ENCODE data around the gene PARL.
"Not testable (repeated sequence)": the region's sequence is repeated elsewhere in the genome, so short reads cannot be mapped to it uniquely, and the experiment has no call there.

PARL gene

DNA sequence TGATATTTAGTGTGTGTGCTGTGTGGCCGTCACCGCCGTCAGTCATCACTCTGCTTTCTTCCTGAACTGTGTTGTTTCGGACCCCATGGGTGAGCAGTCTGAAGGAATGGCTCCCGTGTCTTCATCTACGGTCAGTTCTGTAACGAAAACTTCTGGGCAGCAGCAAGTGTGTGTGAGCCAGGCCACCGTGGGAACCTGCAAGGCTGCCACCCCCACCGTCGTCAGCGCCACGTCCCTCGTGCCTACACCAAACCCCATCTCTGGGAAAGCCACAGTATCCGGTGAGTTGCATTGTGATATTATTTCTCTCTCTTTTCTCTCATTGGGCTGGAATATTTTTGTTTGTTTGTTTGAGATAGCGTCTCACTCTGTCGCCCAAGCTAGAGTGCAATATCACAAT is 94.0 kb downstream of the PARL start:
- no peak for DNase-seq (ENCODE audit: low read depth, low spot score)

DNA sequence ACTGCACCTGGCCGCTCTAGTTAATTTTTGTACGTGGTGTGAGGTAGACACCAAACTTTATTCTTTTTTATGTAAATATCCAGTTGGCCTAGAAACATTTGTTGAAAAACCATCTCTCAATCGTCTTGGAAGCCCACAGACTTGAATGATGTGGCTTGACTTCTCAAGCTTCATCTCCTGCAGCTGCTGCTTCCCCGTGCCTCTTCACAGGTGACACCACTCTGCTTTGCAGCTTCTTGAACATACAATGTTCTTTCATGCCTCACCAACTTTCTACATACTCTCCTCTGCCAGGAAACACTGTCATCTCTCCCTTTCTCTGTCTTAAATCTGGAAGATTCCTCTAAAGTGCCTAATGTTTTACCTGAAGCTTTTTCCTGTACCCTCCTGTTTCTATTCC is 94.9 kb downstream of the PARL start:
- DNase-seq (ENCODE audit: low read depth, low spot score): no peak

DNA sequence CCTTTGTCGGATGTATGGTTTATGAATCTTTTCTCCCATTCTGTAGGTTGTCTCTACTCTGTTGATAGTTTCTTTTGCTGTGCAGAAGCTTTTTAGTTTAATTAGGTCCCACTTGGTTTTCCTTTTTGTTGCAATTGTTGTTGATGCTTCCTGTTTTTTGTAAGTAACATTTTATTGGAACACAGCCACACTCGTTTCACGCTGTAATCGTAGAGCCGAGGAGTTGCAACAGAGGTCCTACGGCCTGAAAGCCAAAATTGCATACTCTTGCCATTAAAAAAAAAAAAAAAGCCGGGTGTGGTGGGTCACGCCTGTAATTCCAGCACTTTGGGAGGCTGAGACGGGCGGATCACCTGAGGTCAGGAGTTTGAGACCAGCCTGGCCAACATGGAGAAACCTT is 100.2 kb downstream of the PARL start:
- DNase-seq (ENCODE audit: low read depth, low spot score): not testable (repeated sequence)

DNA sequence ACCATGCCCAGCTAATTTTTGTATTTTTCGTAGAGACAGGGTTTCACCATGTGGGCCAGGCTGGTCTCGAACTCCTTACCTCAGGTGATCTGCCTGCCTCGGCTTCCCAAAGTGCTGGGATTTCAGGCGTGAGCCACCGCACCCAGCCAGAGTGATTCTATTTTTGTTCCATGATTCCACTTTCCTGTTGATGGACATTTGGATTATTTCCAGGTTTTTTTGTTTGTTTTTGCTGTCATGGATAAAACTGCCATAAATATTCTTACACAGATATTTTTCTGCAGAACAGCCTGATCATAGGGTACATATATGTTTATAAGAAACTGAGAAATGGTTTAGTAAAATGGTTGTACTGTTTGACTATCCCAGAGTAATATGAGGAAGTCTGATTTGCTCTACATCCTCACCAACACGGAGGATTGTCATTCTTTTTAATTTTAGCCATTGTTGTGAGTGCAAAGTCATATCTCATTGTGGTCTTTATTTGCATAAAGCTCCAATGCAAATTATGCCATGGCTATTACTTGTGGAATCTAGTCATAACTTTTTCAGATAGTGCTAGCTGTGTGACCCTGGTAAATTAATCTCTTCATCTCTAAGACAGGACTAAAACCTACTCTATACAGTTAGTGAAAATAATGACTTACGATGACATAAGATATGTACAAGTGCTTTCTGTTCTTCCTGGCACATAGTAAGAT is 102.0 kb downstream of the PARL start:
- no peak for DNase-seq (ENCODE audit: low read depth, low spot score)

DNA sequence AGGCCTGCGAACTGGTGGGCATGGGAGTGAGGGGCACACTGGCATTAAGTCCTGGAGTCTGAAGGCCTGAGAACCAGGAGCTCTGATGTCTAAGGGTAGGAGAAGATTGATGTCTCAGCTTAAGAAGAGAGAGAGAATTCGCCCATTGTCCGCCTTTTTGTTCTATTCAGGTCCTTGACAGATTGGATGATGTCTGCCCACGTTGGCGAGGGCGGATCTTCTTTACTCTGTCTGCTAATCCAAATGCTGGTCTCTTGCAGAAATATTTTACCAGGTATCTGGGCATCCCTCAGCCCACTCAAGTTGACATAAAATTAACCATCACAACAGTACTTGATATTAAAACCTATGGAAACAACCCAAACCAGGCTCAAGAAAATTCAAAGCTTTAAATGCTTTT is 103.4 kb downstream of the PARL start:
- no peak for DNase-seq (ENCODE audit: low read depth, low spot score)

DNA sequence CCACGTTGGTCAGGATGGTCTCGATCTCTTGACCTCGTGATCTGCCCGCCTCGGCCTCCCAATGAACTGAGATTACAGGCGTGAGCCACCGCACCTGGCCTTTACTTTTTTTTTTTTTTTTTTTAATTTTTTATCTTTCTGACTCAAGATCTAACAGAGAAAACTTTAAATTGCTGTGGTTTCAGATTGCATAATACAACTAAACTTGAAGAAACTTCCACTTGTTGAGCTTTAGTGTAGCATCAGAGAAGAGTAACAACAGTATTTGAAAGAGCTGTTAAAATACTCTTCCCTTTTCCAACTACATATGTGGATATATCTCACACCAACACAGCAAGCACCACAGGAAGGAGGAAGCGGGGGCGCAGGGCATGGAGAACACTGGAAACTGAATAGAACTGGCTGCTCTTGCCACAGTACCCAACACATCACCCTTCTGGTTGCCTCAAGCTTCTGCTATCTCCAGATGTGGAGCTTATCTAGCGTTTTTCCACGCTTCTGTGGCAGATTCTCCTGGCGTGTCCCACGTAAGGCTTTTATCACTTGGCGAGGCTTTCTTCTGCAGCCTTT is 104.7 kb downstream of the PARL start:
- no peak for DNase-seq (ENCODE audit: low read depth, low spot score)

Data from ELF-1 (cell line).